CMK (cell line): ENCODE data around the gene NLGN1.
"Not testable (repeated sequence)": the region's sequence is repeated elsewhere in the genome, so short reads cannot be mapped to it uniquely, and the experiment has no call there.

Source experiments
- DNase-seq: peaks from one replicate; pipeline ENCODE4 v3.0.0-alpha.2; 2010; ENCODE audit warnings: low read depth

NLGN1 gene

GRCh38 chr3:173429527-173429926 lies 32.0 kb downstream of the NLGN1 start:
- no peak for DNase-seq

GRCh38 chr3:173430576-173430975 lies 33.0 kb downstream of the NLGN1 start:
- no peak for DNase-seq

GRCh38 chr3:173439004-173439403 lies 41.5 kb downstream of the NLGN1 start:
- DNase-seq = no peak

- DNase-seq = no peak
Observed at GRCh38 chr3:173440514-173440913, 43.0 kb downstream of the NLGN1 start.

GRCh38 chr3:173451561-173451960 lies 54.0 kb downstream of the NLGN1 start:
- not testable (repeated sequence) for DNase-seq

GRCh38 chr3:173463250-173463649 lies 65.7 kb downstream of the NLGN1 start:
- no peak for DNase-seq

GRCh38 chr3:173465112-173465511 lies 67.6 kb downstream of the NLGN1 start:
- DNase-seq = no peak

GRCh38 chr3:173465898-173466678 lies 68.5 kb downstream of the NLGN1 start:
- DNase-seq = no peak

GRCh38 chr3:173467501-173467900 lies 70.0 kb downstream of the NLGN1 start:
- no peak for DNase-seq

- DNase-seq = no peak
Observed at GRCh38 chr3:173473237-173473636, 75.7 kb downstream of the NLGN1 start.

- no peak for DNase-seq
Observed at GRCh38 chr3:173479301-173479700, 81.8 kb downstream of the NLGN1 start.

- DNase-seq = no peak
Observed at GRCh38 chr3:173501931-173502489, 104.5 kb downstream of the NLGN1 start.

- no peak for DNase-seq
Observed at GRCh38 chr3:173502983-173503568, 105.5 kb downstream of the NLGN1 start.

- no peak for DNase-seq
Observed at GRCh38 chr3:173510565-173510964, 113.0 kb downstream of the NLGN1 start.

- DNase-seq = no peak
Observed at GRCh38 chr3:173513123-173513522, 115.6 kb downstream of the NLGN1 start.

- DNase-seq = no peak
Observed at GRCh38 chr3:173529062-173529711, 131.6 kb downstream of the NLGN1 start.

- DNase-seq = no peak
Observed at GRCh38 chr3:173531602-173532001, 134.1 kb downstream of the NLGN1 start.

- DNase-seq = no peak
Observed at GRCh38 chr3:173538410-173538809, 140.9 kb downstream of the NLGN1 start.

GRCh38 chr3:173545590-173545989 lies 148.0 kb downstream of the NLGN1 start:
- not testable (repeated sequence) for DNase-seq

- no peak for DNase-seq
Observed at GRCh38 chr3:173547070-173547469, 149.5 kb downstream of the NLGN1 start.

- no peak for DNase-seq
Observed at GRCh38 chr3:173548261-173548660, 150.7 kb downstream of the NLGN1 start.

- DNase-seq = no peak
Observed at GRCh38 chr3:173552526-173552925, 155.0 kb downstream of the NLGN1 start.
